CD4-positive, CD25-positive, alpha-beta regulatory T cell (primary cell): Measurements from ENCODE around the gene CARHSP1. TPM values are rescaled to one million over a fixed set of nuclear protein-coding genes. Genes with fewer than 3 reads are reported as not detected.

Source experiments
- ATAC-seq, 2 donors: fragments of 150-1000 bp; cut with Tn5 transposase; one replicate each; pipeline ENCODE4 v1.10.0; 2021; ENCODE audit warnings: low read depth in 2 of 2, moderate number of reproducible peaks in 2 of 2, moderate library complexity in 1 of 2
- DNase-seq, 3 donors: peaks; one replicate each; pipeline versions ENCODE4 v3.0.0 to v3.0.0-alpha.2; 2012 to 2022; ENCODE audit warnings: mixed read lengths in 1 of 3
- H3K27ac ChIP-seq: one replicate; pipeline ENCODE4 v1.7.0; 2013; ENCODE audit warnings: mild to moderate bottlenecking, low read length; ENCODE audit not compliant: insufficient read depth, poor library complexity, severe bottlenecking
- H3K27me3 ChIP-seq: one replicate; pipeline ENCODE4 v1.7.0; 2013; ENCODE audit warnings: low read length; ENCODE audit not compliant: control insufficient read depth, insufficient read depth
- H3K36me3 ChIP-seq: one replicate; pipeline ENCODE4 v1.7.0; 2013; ENCODE audit warnings: mild to moderate bottlenecking, low read length, moderate library complexity; ENCODE audit not compliant: control insufficient read depth, insufficient read depth
- H3K4me1 ChIP-seq: 2 replicates; pipeline ENCODE4 v1.7.0; 2013; ENCODE audit warnings: mild to moderate bottlenecking, low read length; ENCODE audit not compliant: insufficient read depth, control insufficient read depth, poor library complexity, severe bottlenecking
- H3K4me3 ChIP-seq: one replicate; pipeline ENCODE4 v1.7.0; 2013; ENCODE audit warnings: low read depth, mild to moderate bottlenecking, low read length, moderate library complexity
- H3K9me3 ChIP-seq, 2 experiments: 1 replicate in 1 of 2; 2 replicates in 1 of 2; pipeline ENCODE4 v1.7.0; 2013; ENCODE audit warnings: low read length in 2 of 2, mild to moderate bottlenecking in 1 of 2, moderate library complexity in 1 of 2; ENCODE audit not compliant: control insufficient read depth in 2 of 2
- H3K27ac Mint-ChIP-seq, 3 donors: one replicate each; pipeline ENCODE4 v1.8.0; 2020 to 2022; ENCODE audit warnings: mild to moderate bottlenecking in 3 of 3, mixed read lengths in 3 of 3, moderate library complexity in 2 of 3
- H3K27me3 Mint-ChIP-seq: one replicate; pipeline ENCODE4 v1.8.0; 2022; ENCODE audit warnings: mild to moderate bottlenecking, mixed read lengths
- H3K36me3 Mint-ChIP-seq: one replicate; pipeline ENCODE4 v1.8.0; 2020; ENCODE audit warnings: mixed read lengths
- H3K4me1 Mint-ChIP-seq, 4 donors: one replicate each; pipeline ENCODE4 v1.8.0; 2020 to 2022; ENCODE audit warnings: mixed read lengths in 4 of 4, mild to moderate bottlenecking in 1 of 4
- H3K4me3 Mint-ChIP-seq, 4 donors: one replicate each; pipeline ENCODE4 v1.8.0; 2020 to 2022; ENCODE audit warnings: mild to moderate bottlenecking in 4 of 4, mixed read lengths in 4 of 4, moderate library complexity in 3 of 4
- H3K9me3 Mint-ChIP-seq, 7 donors: one replicate each; pipeline ENCODE4 v1.8.0; 2020 to 2022; ENCODE audit warnings: mixed read lengths in 7 of 7, mild to moderate bottlenecking in 3 of 7, moderate library complexity in 2 of 7
- polyA plus RNA-seq, 4 donors: library from polyadenylated mRNA; unstranded; fragments of 300-500 nt; fragmentation: Illumina TruSeq; gene quantifications; one replicate each; pipeline ENCODE4 v1.2.3, GENCODE V29; 2021
- total RNA-seq: library from RNA; stranded (reverse); gene quantifications from one replicate; pipeline ENCODE4 v1.2.3, GENCODE V29; 2022

The CARHSP1 gene
- total and polyA plus RNA-seq, 5 donors from 2014 or later: 55.3 to 94.8 (median 74.8) TPM

GRCh38 chr16:8867216-8867931 is 1.4 kb downstream of the CARHSP1 start:
- H3K27me3 ChIP-seq: no peaks in the 10 kb centered on the region
- Mint-ChIP-seq H3K27me3 (no peaks in the 10 kb centered on the region), H3K4me1 (peaks cover 0 to 62% (median 44%) of the 10 kb centered on the region in 4 donors), H3K36me3 (peaks cover 3% of the 10 kb centered on the region), H3K27ac (peak overlapping the region; percentile 87 to 98 (median 91)), H3K9me3 (no peaks in the 10 kb centered on the region), H3K4me3 (peak overlapping the region; percentile 95 to 97 (median 96))
- no peaks in the 10 kb centered on the region for H3K9me3 ChIP-seq
- H3K36me3 ChIP-seq: no peaks in the 10 kb centered on the region
- DNase-seq (peak in 2 of 3 donors; percentile 34 to 52), ATAC-seq (no peak)
- H3K4me1 ChIP-seq: peaks cover 43% of the 10 kb centered on the region
- H3K4me3 ChIP-seq: peak overlapping the region; percentile 86
- H3K27ac ChIP-seq: peak overlapping the region; percentile 72

GRCh38 chr16:8866884-8867215 is 2.0 kb downstream of the CARHSP1 start:
- DNase-seq (no peak), ATAC-seq (no peak)
- Histone ChIP-seq H3K4me3 (peak overlapping the region; percentile 86), H3K4me1 (peaks cover 43% of the 10 kb centered on the region), H3K27ac (peak overlapping the region; percentile 72), H3K9me3 (no peaks in the 10 kb centered on the region), H3K36me3 (no peaks in the 10 kb centered on the region), H3K27me3 (no peaks in the 10 kb centered on the region)
- Mint-ChIP-seq H3K4me3 (peak overlapping the region; percentile 95 to 97 (median 96)), H3K4me1 (peaks cover 0 to 67% (median 48%) of the 10 kb centered on the region in 4 donors), H3K36me3 (peaks cover 3% of the 10 kb centered on the region), H3K27me3 (no peaks in the 10 kb centered on the region), H3K9me3 (no peaks in the 10 kb centered on the region), H3K27ac (peak overlapping the region; percentile 87 to 98 (median 91))

GRCh38 chr16:8866118-8866883 is 2.5 kb downstream of the CARHSP1 start:
- H3K4me3 ChIP-seq: no peak overlapping the region
- DNase-seq (no peak), ATAC-seq (no peak)
- H3K27ac ChIP-seq: peak overlapping the region; percentile 72
- peaks cover 42% of the 10 kb centered on the region for H3K4me1 ChIP-seq
- Mint-ChIP-seq H3K27me3 (no peaks in the 10 kb centered on the region), H3K4me1 (peaks cover 0 to 66% (median 48%) of the 10 kb centered on the region in 4 donors), H3K9me3 (no peaks in the 10 kb centered on the region), H3K36me3 (peaks cover 3% of the 10 kb centered on the region), H3K4me3 (peak overlapping the region; percentile 82 to 95 (median 86)), H3K27ac (peak overlapping the region; percentile 49 to 91 (median 60))
- H3K27me3 ChIP-seq: no peaks in the 10 kb centered on the region
- no peaks in the 10 kb centered on the region for H3K9me3 ChIP-seq
- no peaks in the 10 kb centered on the region for H3K36me3 ChIP-seq

GRCh38 chr16:8865145-8865882 is 3.5 kb downstream of the CARHSP1 start:
- ATAC-seq (no peak), DNase-seq (no peak)
- peaks cover 3% of the 10 kb centered on the region for H3K36me3 Mint-ChIP-seq
- H3K4me1 Mint-ChIP-seq: peaks cover 0 to 61% (median 40%) of the 10 kb centered on the region in 4 donors
- Histone ChIP-seq H3K27me3 (no peaks in the 10 kb centered on the region), H3K27ac (no peak overlapping the region), H3K9me3 (no peaks in the 10 kb centered on the region), H3K4me1 (peaks cover 36% of the 10 kb centered on the region), H3K36me3 (peaks cover under 1% of the 10 kb centered on the region), H3K4me3 (no peak overlapping the region)
- H3K27ac Mint-ChIP-seq: peak overlapping the region; percentile 60 to 83 (median 76)
- peak overlapping the region; percentile 70 to 86 (median 78) for H3K4me3 Mint-ChIP-seq
- H3K9me3 Mint-ChIP-seq: no peaks in the 10 kb centered on the region
- H3K27me3 Mint-ChIP-seq: no peaks in the 10 kb centered on the region

GRCh38 chr16:8864480-8865110 is 4.2 kb downstream of the CARHSP1 start:
- H3K36me3 Mint-ChIP-seq: peaks cover 3% of the 10 kb centered on the region
- no peak for ATAC-seq
- no peaks in the 10 kb centered on the region for H3K27me3 Mint-ChIP-seq
- H3K36me3 ChIP-seq: peaks cover 6% of the 10 kb centered on the region
- H3K4me3 Mint-ChIP-seq: peak overlapping the region; percentile 44 to 86 (median 67)
- no peaks in the 10 kb centered on the region for H3K27me3 ChIP-seq
- H3K9me3 ChIP-seq: no peaks in the 10 kb centered on the region
- no peaks in the 10 kb centered on the region for H3K9me3 Mint-ChIP-seq
- H3K4me1 ChIP-seq: peaks cover 34% of the 10 kb centered on the region
- DNase-seq: no peak
- H3K27ac ChIP-seq: no peak overlapping the region
- H3K4me1 Mint-ChIP-seq: peaks cover 0 to 59% (median 40%) of the 10 kb centered on the region in 4 donors
- no peak overlapping the region for H3K4me3 ChIP-seq
- H3K27ac Mint-ChIP-seq: peak overlapping the region; percentile 76 to 93 (median 79)

GRCh38 chr16:8863594-8864424 is 5.0 kb downstream of the CARHSP1 start:
- Histone ChIP-seq H3K27ac (peak overlapping the region; percentile 33), H3K4me1 (peaks cover 29% of the 10 kb centered on the region), H3K27me3 (no peaks in the 10 kb centered on the region), H3K36me3 (peaks cover 13% of the 10 kb centered on the region), H3K4me3 (no peak overlapping the region), H3K9me3 (no peaks in the 10 kb centered on the region)
- Mint-ChIP-seq H3K27ac (peak overlapping the region; percentile 52 to 93 (median 79)), H3K4me3 (peak overlapping the region in 3 of 4 donors; percentile 52 to 86 (median 63)), H3K4me1 (peaks cover 0 to 54% (median 37%) of the 10 kb centered on the region in 4 donors), H3K27me3 (no peaks in the 10 kb centered on the region), H3K36me3 (peaks cover 3% of the 10 kb centered on the region), H3K9me3 (no peaks in the 10 kb centered on the region)
- DNase-seq: no peak
- no peak for ATAC-seq
